GM21786 (cell line): Measurements from ENCODE around the gene SH3D19.

Experiments
- ATAC-seq: cut with Tn5 transposase; IDR thresholded peaks from one replicate; pipeline ENCODE4 v1.9.1; 2021; ENCODE audit not compliant: unreplicated experiment

Gene SH3D19

GRCh38 chr4:151199319-151200190 lies 125.8 kb downstream of the SH3D19 start:
- ATAC-seq = no peak

- no peak for ATAC-seq
These were observed 126.7 kb downstream of the SH3D19 start for GRCh38 chr4:151198748-151199147.

- ATAC-seq = no peak
These were observed 128.2 kb downstream of the SH3D19 start for GRCh38 chr4:151197247-151197646.

GRCh38 chr4:151195801-151196200 lies 129.6 kb downstream of the SH3D19 start:
- ATAC-seq = no peak

- ATAC-seq = no peak
These were observed 132.0 kb downstream of the SH3D19 start for GRCh38 chr4:151193414-151193813.

- ATAC-seq = no peak
These were observed 132.7 kb downstream of the SH3D19 start for GRCh38 chr4:151192556-151193235.

- no peak for ATAC-seq
These were observed 140.6 kb downstream of the SH3D19 start for GRCh38 chr4:151184523-151185458.

GRCh38 chr4:151182455-151182996 lies 142.9 kb downstream of the SH3D19 start:
- no peak for ATAC-seq

GRCh38 chr4:151176685-151177084 lies 148.7 kb downstream of the SH3D19 start:
- no peak for ATAC-seq

- no peak for ATAC-seq
These were observed 149.4 kb downstream of the SH3D19 start for GRCh38 chr4:151175754-151176631.

GRCh38 chr4:151175233-151175632 lies 150.2 kb downstream of the SH3D19 start:
- no peak for ATAC-seq

- ATAC-seq = no peak
These were observed 150.6 kb downstream of the SH3D19 start for GRCh38 chr4:151174784-151175183.

GRCh38 chr4:151173871-151174270 lies 151.5 kb downstream of the SH3D19 start:
- ATAC-seq = no peak

- no peak for ATAC-seq
These were observed 155.5 kb downstream of the SH3D19 start for GRCh38 chr4:151169900-151170299.

GRCh38 chr4:151169223-151169622 lies 156.2 kb downstream of the SH3D19 start:
- ATAC-seq = no peak

- no peak for ATAC-seq
These were observed 157.8 kb downstream of the SH3D19 start for GRCh38 chr4:151167561-151167960.

GRCh38 chr4:151166636-151167035 lies 158.8 kb downstream of the SH3D19 start:
- ATAC-seq = no peak

GRCh38 chr4:151165205-151166000 lies 160.0 kb downstream of the SH3D19 start:
- ATAC-seq = no peak

GRCh38 chr4:151163855-151164254 lies 161.6 kb downstream of the SH3D19 start:
- ATAC-seq = no peak
